ENCODE data around the gene DYNC2H1.

DYNC2H1 gene

GRCh38 chr11:103450241-103450640 lies 341.0 kb downstream of the DYNC2H1 start:
- no peak for DNase-seq (ENCODE audit: low read depth in 1 of 2, low spot score in 1 of 2)

- no peak for DNase-seq (ENCODE audit: low read depth in 1 of 2, low spot score in 1 of 2)
Measured at GRCh38 chr11:103453126-103453525, 343.9 kb downstream of the DYNC2H1 start.

GRCh38 chr11:103453915-103454709 lies 344.9 kb downstream of the DYNC2H1 start:
- no peak for DNase-seq (ENCODE audit: low read depth in 1 of 2, low spot score in 1 of 2)

- DNase-seq (ENCODE audit: low read depth in 1 of 2, low spot score in 1 of 2), result no peak
Measured at GRCh38 chr11:103464420-103464819, 355.2 kb downstream of the DYNC2H1 start.

- no peak for DNase-seq (ENCODE audit: low read depth in 1 of 2, low spot score in 1 of 2)
Measured at GRCh38 chr11:103465555-103466140, 356.4 kb downstream of the DYNC2H1 start.

- no peak for DNase-seq (ENCODE audit: low read depth in 1 of 2, low spot score in 1 of 2)
Measured at GRCh38 chr11:103471546-103471945, 362.3 kb downstream of the DYNC2H1 start.

- DNase-seq (ENCODE audit: low read depth in 1 of 2, low spot score in 1 of 2), result no peak
Measured at GRCh38 chr11:103476874-103477273, 367.6 kb downstream of the DYNC2H1 start.

GRCh38 chr11:103480421-103480820 lies 371.2 kb downstream of the DYNC2H1 start:
- DNase-seq (ENCODE audit: low read depth in 1 of 2, low spot score in 1 of 2), result no peak

- DNase-seq (ENCODE audit: low read depth in 1 of 2, low spot score in 1 of 2), result no peak
Measured at GRCh38 chr11:103483996-103484395, 374.8 kb downstream of the DYNC2H1 start.

GRCh38 chr11:103484545-103484944 lies 375.3 kb downstream of the DYNC2H1 start:
- no peak for DNase-seq (ENCODE audit: low read depth in 1 of 2, low spot score in 1 of 2)

GRCh38 chr11:103486604-103487003 lies 377.4 kb downstream of the DYNC2H1 start:
- DNase-seq (ENCODE audit: low read depth in 1 of 2, low spot score in 1 of 2), result no peak

- DNase-seq (ENCODE audit: low read depth in 1 of 2, low spot score in 1 of 2), result no peak
Measured at GRCh38 chr11:103487113-103487512, 377.9 kb downstream of the DYNC2H1 start.

GRCh38 chr11:103488031-103488461 lies 378.8 kb downstream of the DYNC2H1 start:
- DNase-seq (ENCODE audit: low read depth in 1 of 2, low spot score in 1 of 2), result no peak

- no peak for DNase-seq (ENCODE audit: low read depth in 1 of 2, low spot score in 1 of 2)
Measured at GRCh38 chr11:103488579-103488978, 379.4 kb downstream of the DYNC2H1 start.

GRCh38 chr11:103491777-103492176 lies 382.6 kb downstream of the DYNC2H1 start:
- no peak for DNase-seq (ENCODE audit: low read depth in 1 of 2, low spot score in 1 of 2)

GRCh38 chr11:103494491-103494890 lies 385.3 kb downstream of the DYNC2H1 start:
- no peak for DNase-seq (ENCODE audit: low read depth in 1 of 2, low spot score in 1 of 2)

- DNase-seq (ENCODE audit: low read depth in 1 of 2, low spot score in 1 of 2), result no peak
Measured at GRCh38 chr11:103497268-103497667, 388.0 kb downstream of the DYNC2H1 start.

GRCh38 chr11:103499710-103500340 lies 390.6 kb downstream of the DYNC2H1 start:
- no peak for DNase-seq (ENCODE audit: low read depth in 1 of 2, low spot score in 1 of 2)

GRCh38 chr11:103515283-103515682 lies 406.1 kb downstream of the DYNC2H1 start:
- DNase-seq (ENCODE audit: low read depth in 1 of 2, low spot score in 1 of 2), result no peak

- DNase-seq (ENCODE audit: low read depth in 1 of 2, low spot score in 1 of 2), result no peak
Measured at GRCh38 chr11:103520792-103521191, 411.6 kb downstream of the DYNC2H1 start.

- no peak for DNase-seq (ENCODE audit: low read depth in 1 of 2, low spot score in 1 of 2)
Measured at GRCh38 chr11:103525069-103525468, 415.8 kb downstream of the DYNC2H1 start.

- DNase-seq (ENCODE audit: low read depth in 1 of 2, low spot score in 1 of 2), result no peak
Measured at GRCh38 chr11:103528046-103528445, 418.8 kb downstream of the DYNC2H1 start.

All from stimulated activated CD4-positive, alpha-beta T cell treated with anti-CD3 and anti-CD28 coated beads, Interleukin-15, amount 100 ng/mL, for 1 hour (primary cell).